Measurements from ENCODE around the gene TGFB2.

TGFB2 gene

GRCh38 chr1:218401441-218401997 is 56.4 kb downstream of the TGFB2 start:
- in situ Hi-C loops (cut with HindIII; ENCODE audit: low sequenced_read_pairs) = no loop called here
- DNase-seq (ENCODE audit: low read depth, low spot score) = no peak
- TF ChIP-seq CTCF (IDR thresholded peaks at IDR 0.05; ENCODE audit: low read depth, low read length) = no peak
- no peak overlapping the region for H3K4me3 ChIP-seq (ENCODE audit: low read depth, low read length)

GRCh38 chr1:218401998-218402785 is 57.1 kb downstream of the TGFB2 start:
- no peak for DNase-seq (ENCODE audit: low read depth, low spot score)
- in situ Hi-C loops (cut with HindIII; ENCODE audit: low sequenced_read_pairs) = no loop called here
- TF ChIP-seq CTCF (IDR thresholded peaks at IDR 0.05; ENCODE audit: low read depth, low read length) = no peak
- H3K4me3 ChIP-seq (ENCODE audit: low read depth, low read length) = no peak overlapping the region

- in situ Hi-C loops (cut with HindIII; ENCODE audit: low sequenced_read_pairs) = no loop called here
- H3K4me3 ChIP-seq (ENCODE audit: low read depth, low read length) = no peak overlapping the region
- no peak for TF ChIP-seq CTCF (IDR thresholded peaks at IDR 0.05; ENCODE audit: low read depth, low read length)
- DNase-seq (ENCODE audit: low read depth, low spot score) = no peak
Measured at GRCh38 chr1:218402786-218403120, 57.6 kb downstream of the TGFB2 start.

GRCh38 chr1:218403300-218403699 is 58.2 kb downstream of the TGFB2 start:
- H3K4me3 ChIP-seq (ENCODE audit: low read depth, low read length) = no peak overlapping the region
- TF ChIP-seq CTCF (IDR thresholded peaks at IDR 0.05; ENCODE audit: low read depth, low read length) = no peak
- in situ Hi-C loops (cut with HindIII; ENCODE audit: low sequenced_read_pairs) = no loop called here
- DNase-seq (ENCODE audit: low read depth, low spot score) = no peak

GRCh38 chr1:218407630-218408029 is 62.5 kb downstream of the TGFB2 start:
- TF ChIP-seq CTCF (IDR thresholded peaks at IDR 0.05; ENCODE audit: low read depth, low read length) = no peak
- no peak for DNase-seq (ENCODE audit: low read depth, low spot score)
- in situ Hi-C loops (cut with HindIII; ENCODE audit: low sequenced_read_pairs) = no loop called here
- H3K4me3 ChIP-seq (ENCODE audit: low read depth, low read length) = no peak overlapping the region

GRCh38 chr1:218408135-218408534 is 63.0 kb downstream of the TGFB2 start:
- in situ Hi-C loops (cut with HindIII; ENCODE audit: low sequenced_read_pairs) = no loop called here
- no peak for DNase-seq (ENCODE audit: low read depth, low spot score)
- no peak overlapping the region for H3K4me3 ChIP-seq (ENCODE audit: low read depth, low read length)
- TF ChIP-seq CTCF (IDR thresholded peaks at IDR 0.05; ENCODE audit: low read depth, low read length) = no peak

Data from astrocyte of the spinal cord (primary cell).